ENCODE data around the gene KCNQ5.
"Not testable (repeated sequence)": the region's sequence is repeated elsewhere in the genome, so short reads cannot be mapped to it uniquely, and the experiment has no call there.

Gene KCNQ5

GRCh38 chr6:73152966-73153757 is 531.3 kb downstream of the KCNQ5 start:
- DNase-seq, result no peak

GRCh38 chr6:73156793-73157767 is 535.2 kb downstream of the KCNQ5 start:
- no peak for DNase-seq

GRCh38 chr6:73157870-73158269 is 536.0 kb downstream of the KCNQ5 start:
- no peak for DNase-seq

DNA sequence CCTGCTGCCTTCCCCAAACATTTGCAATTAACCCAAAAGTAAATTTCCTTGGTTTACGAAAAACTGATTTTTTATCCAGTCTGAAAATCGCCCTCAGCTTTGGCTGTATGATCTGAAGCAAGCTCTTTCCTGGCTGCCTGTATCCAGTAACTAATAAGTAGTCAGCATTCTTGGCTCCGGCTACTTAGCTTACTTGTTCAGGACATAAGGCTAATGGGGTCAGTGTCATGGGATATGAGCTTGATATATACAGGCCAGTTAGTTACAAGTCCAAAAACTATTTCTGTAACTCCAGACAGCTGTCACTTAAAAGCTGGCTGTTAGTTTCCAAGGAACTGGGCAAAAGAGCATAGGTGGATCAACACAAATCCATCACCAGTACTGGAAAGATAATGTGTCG is 547.2 kb downstream of the KCNQ5 start:
- DNase-seq, result no peak

GRCh38 chr6:73169633-73170032 is 547.8 kb downstream of the KCNQ5 start:
- DNase-seq, result no peak

- no peak for DNase-seq
Observed at GRCh38 chr6:73174646-73175045, 552.8 kb downstream of the KCNQ5 start.

DNA sequence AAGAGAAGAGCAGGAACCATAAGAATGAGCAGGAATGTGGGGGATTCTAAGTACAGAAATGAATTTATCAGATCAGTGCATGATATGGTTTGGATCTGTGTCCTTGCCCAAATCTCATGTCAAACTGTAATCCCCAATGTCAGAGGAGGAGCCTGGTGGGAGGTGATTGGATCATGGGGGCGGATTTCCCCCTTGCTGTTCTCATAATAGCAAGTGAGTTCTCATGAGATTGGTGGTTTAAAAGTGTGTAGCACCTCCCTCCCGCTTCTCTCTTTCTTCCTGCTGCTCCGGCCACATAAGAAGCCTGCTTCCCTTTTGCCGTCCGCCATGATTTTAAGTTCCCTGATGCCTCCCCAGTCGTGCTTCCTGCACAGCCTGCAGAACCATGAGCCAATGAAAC is 554.2 kb downstream of the KCNQ5 start:
- no peak for DNase-seq

DNA sequence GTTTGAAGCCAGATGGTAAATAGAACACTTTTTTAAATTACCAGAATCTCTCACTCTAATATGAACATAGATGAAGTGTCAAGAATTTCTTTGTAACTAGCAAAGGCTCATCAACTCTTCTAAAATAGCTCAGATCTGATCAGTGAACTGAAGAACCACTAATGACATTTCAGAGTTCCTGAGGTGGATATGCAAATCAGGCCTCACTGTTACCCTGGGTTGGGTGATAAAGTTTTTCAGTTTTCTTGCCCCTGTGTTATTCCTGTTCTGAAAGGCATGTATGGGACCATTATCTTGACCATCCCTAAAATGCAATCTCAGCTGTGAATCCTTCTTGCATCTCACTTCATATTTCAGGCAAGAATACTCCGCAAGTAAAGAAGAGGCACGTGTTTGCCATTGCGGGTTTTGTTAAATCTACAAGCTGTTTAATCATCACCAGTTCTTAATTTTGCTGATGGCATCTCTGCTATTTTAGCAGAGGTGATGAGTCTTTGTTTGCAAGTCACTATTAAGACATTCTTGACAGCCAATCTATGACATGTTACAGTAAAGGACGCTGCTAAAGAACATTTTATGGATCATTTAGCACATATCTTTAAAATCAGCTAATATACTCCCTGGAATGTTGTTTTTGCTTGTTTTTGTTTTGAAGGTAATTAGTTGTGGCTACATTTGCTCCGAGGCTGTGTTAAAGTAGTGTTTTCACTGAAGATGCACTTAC is 555.5 kb downstream of the KCNQ5 start:
- no peak for DNase-seq

- no peak for DNase-seq
Observed at GRCh38 chr6:73180076-73180738, 558.3 kb downstream of the KCNQ5 start.

GRCh38 chr6:73180763-73181619 is 559.1 kb downstream of the KCNQ5 start:
- DNase-seq, result no peak

- DNase-seq, result no peak
Observed at GRCh38 chr6:73182021-73182607, 560.2 kb downstream of the KCNQ5 start.

DNA sequence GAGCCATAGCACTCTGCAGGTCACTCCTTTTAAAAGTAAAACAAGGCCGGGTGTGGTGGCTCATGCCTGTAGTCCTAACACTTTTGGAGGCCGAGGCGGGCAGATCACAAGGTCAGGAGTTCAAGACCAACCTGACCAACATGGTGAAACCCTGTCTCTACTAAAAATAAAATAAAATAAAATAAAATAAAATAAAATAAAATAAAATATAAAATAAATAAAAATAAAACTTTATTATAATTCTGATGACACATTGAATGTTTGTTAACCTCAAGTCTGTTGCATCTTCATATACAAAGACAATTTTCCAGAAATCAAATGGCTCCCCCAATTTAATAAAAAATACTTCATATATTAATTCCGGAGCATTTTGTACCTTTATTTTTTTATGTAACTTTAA is 571.4 kb downstream of the KCNQ5 start:
- DNase-seq, result not testable (repeated sequence)

DNA sequence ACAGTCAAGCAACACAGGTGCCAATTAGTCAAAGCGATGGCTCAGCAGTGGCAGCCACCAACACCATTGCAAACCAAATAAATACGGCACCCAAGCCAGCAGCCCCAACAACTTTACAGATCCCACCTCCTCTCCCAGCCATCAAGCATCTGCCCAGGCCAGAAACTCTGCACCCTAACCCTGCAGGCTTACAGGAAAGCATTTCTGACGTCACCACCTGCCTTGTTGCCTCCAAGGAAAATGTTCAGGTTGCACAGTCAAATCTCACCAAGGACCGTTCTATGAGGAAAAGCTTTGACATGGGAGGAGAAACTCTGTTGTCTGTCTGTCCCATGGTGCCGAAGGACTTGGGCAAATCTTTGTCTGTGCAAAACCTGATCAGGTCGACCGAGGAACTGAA is 572.9 kb downstream of the KCNQ5 start:
- no peak for DNase-seq

- DNase-seq, result no peak
Observed at GRCh38 chr6:73200247-73200646, 578.4 kb downstream of the KCNQ5 start.

DNA sequence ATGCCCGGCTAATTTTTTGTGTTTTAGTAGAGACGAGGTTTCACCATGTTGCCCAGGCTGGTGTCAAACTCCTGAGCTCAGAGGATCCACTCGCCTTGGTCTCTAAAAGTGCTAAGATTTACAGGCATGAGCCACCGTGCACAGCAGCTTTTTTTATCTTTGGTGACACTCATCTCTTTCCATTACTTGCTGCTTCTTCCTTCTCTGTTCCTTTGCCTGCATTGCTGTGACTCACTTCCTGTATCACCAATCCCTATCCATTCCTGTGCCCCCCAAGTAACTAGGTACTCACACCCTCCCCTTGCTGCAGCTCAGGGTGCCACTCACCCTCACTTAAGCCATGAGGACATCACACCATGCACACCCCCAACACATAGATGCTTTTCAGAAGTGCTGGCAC is 578.9 kb downstream of the KCNQ5 start:
- no peak for DNase-seq

DNA sequence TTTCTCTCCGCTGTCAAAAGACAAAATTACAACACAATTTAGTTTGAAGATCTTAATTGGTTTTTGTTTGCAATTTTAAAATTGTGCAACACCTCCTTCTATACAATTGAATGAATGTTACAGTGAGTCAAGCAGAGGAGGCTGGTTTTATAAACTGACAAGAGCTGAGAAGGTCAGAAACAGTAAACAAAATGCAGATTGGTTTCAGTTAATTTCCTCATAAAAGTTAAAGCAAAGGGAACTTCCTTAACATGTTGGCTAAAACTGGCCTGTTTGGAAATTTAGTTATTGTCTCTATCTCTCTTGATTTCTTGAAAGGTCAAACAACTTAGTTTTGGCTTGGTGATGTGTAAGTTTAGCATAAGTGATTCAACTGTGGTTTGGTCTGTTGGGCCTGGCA is 581.2 kb downstream of the KCNQ5 start:
- no peak for DNase-seq

DNA sequence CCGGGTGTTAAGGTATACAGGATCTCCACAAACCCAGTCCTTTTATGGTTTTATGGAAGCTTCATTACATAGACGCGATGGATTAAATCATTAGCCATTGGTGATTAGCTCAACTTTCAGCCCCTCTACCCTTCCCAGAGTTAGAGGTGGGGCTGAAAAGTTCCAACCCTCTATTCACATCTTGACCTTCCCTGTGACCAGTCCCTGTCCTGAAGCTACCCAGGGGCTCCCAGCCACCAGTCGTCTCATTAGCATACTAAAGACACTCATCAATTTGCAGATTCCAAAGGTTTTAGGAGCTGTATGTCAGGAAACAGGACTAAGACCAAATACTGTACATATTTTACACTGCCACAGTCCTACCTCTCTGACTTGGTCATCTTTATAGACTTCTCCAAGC is 582.4 kb downstream of the KCNQ5 start:
- no peak for DNase-seq

DNA sequence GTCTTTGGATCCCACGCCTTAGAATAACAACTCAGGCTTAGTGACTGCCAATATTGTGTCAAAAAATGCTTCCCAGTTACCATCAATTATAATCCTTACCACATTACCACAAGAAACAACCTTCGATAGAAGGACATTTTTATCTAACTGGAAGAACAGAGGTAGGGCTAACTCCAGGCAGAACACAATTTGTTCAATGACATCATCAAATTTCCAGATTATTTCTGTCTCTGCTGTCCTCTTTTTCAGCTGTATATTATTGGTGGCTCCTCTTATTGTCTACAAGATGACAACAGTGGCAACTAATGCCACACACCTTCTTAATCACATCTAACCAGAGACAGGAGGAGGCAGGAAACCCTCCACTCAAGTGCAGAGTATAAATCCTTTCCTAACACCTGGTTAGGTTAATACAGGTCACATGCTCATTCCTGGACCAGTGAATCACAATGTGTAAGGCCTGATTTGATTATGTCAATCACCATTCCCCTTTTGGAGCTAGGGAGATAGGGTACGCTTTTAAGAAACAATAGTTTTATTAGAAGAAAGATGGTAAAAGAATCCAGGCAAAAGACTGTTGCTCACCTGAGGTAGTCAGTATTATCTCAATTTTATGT is 585.5 kb downstream of the KCNQ5 start:
- no peak for DNase-seq

GRCh38 chr6:73209117-73209516 is 587.3 kb downstream of the KCNQ5 start:
- no peak for DNase-seq

GRCh38 chr6:73216859-73217258 is 595.0 kb downstream of the KCNQ5 start:
- no peak for DNase-seq

- no peak for DNase-seq
Observed at GRCh38 chr6:73225396-73225795, 603.5 kb downstream of the KCNQ5 start, which contains the start of gene KHDC1L. KHDC1L (minus strand) TSS chr6:73225496; CDS start chr6:73225408, 88 bp downstream.
